ENCODE data around the gene ANKRD40.

Gene ANKRD40

DNA sequence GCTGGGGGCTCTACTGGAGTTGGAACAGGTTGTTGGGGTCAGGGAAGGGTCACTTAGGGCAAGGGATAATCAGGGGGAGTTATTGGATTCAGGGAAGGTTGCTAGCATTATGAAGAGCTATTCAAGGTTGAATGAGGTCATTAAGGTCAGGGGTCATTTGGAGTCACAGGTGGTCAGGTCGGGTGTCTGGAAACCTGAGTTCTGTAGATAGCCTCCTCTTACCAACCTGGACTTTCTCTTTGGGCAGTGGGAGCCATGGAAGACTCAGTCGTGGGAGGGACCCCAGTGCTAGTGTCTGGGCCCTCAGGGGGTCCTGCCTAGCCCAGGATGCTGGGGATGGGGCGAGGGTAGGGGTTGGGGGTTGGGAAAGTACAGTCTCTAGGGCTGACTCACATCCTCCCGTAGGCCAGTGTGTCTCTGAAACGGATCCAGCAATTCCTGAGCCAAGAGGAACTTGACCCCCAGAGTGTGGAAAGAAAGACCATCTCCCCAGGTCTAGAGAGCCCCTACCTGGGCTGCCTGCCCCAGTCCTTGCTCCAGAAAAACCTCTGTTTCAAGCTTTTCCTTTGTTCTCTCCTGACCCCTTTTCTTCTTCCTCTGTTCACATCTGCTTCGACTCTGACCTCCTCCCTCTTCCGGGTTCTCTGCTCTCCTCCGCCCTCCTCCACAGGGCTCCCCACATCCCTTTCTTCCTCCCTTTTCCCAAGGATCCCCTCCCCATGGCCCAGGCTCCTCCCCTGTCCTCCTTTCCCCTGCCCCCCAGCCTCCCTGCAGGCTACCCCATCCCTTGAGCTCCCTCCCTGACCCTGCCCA, 39.5 kb downstream of the ANKRD40 start:
- DNase-seq: peak; percentile 67

DNA sequence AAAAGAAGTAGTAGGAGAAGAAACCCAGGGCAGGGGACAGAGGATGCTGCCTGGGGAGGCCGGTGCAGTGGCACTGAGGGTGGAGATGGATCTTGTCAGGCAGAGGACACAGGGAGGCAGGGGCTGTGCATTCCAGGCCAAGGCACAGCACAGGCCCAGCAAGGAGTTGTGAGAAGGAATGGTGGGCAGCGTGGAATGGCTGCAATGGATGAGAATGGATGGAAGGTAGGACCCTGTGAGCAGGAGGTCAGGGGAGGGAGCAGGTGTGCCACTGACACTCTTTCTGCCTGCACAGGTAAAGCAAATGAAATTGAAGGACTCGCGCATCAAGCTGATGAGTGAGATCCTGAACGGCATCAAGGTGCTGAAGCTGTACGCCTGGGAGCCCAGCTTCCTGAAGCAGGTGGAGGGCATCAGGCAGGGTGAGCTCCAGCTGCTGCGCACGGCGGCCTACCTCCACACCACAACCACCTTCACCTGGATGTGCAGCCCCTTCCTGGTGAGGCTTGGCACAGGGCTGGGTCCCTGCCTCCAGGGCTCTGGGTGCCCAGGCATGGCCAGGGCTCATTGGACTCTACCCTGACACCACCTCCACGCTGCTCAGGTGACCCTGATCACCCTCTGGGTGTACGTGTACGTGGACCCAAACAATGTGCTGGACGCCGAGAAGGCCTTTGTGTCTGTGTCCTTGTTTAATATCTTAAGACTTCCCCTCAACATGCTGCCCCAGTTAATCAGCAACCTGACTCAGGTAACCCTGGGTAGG, 40.3 kb downstream of the ANKRD40 start:
- no peak for DNase-seq

DNA sequence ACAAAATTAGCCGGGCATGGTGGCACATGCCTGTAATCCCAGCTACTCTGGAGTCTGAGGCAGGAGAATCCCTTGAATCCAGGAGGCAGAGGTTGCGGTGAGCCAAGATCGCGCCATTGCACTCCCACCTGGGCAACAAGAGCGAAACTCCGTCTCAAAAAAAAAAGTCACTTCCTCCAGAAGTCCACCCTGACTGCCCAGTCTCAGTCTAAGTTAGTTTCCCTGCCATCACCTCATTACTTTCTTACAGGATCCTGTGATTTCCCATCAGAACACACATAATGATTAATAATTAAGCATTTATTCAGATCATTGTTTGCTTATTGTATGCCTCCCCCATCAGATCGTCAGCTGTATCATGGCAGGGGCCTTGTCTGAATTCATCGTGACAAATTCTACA, 41.4 kb downstream of the ANKRD40 start:
- DNase-seq: no peak

DNA sequence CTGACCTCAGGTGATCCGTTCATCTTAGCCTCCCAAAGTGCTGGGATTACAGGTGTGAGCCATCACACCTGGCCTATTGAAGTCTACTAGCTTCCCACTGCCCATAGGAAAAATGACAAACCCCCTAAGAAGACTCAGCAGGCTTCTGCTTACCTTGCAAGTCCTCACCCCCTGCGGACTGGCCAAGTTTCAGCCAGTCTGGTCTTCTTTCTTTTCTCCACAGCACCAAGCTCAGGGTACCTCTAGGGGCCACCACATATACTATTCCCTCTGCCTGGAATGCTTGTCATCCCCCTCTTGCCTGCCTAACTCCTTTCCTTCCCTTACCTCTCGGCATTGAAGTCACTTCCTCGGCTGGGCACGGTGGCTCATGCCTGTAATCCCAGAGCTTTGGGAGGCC, 41.9 kb downstream of the ANKRD40 start:
- no peak for DNase-seq

DNA sequence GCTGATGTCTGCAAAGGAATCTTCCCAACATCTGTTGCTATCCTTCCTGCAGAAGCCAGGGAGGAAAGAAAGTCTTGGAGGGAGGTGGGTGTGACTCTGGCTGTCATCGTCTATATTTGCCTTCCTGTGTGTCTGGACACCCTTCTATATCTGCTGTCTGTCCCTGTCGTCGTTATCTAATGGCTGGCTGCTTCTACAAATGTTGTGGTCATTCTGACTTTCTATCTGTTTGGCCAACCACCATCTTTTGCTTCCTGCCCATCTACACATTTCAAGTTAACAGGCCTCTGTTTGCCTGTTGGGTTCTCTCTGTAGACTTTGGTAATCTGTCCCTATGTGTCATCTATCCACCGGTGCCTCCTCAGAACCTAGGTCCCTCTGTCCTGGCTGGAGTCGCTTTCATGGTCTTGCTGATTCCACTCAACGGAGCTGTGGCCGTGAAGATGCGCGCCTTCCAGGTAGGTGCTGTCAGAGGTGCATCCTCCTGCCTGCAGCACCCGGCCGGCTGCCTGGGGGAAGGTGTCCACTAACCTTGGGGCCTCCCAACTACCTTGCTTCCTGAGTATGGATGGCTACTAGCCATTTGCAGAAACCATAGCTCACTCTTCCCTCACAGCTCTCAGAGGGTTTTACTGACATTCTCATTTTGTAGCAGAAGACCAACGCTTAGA, 42.8 kb downstream of the ANKRD40 start:
- no peak for DNase-seq

DNA sequence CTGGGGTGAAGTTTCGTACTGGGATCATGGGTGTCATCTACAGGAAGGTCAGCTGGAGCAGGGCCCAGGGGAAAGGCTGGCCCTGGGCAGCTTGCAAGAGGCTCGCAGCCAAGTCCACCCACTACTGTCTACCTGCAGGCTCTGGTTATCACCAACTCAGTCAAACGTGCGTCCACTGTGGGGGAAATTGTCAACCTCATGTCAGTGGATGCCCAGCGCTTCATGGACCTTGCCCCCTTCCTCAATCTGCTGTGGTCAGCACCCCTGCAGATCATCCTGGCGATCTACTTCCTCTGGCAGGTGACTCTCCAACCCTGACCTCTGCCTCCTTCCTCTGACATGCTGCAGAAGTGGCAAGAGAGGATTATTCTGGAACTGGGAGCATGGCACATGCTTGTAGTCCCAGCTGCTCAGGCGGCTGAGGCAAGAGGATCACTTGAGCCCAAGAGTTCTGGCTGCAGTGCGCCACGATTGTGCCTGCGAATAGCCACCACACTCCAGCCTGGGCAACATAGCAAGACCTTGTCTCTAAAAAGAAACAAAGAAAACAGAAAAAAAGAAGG, 43.8 kb downstream of the ANKRD40 start:
- DNase-seq: no peak

DNA sequence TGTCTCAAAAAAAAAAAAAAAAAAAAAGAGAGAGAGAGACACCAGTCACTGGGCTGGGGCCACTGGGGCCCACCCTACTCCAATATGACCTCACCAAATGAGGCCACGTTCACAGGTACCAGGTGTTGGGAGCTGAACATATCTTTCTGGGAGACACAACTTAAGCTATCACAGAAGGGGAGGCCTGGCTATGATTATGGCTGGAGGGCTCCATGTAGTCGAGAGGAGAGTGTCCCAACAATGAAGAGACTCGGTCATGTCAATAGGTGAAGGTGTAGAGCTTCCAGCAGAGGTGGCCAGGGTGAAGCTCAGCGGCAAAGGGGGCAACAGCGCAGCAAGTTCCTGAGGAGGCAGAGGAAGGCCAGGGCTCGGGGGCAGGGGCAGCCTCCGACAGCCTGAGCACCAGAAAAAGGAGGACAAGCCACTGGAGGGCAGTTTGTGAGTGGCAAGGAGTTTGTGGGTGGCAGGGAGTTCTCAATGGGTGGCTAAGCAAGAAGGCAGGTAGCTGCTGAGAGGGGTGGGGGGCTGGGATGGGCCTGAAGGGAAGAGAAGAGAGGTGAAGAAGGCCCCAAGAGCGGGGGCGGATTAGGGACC, 45.0 kb downstream of the ANKRD40 start:
- no peak for DNase-seq

DNA sequence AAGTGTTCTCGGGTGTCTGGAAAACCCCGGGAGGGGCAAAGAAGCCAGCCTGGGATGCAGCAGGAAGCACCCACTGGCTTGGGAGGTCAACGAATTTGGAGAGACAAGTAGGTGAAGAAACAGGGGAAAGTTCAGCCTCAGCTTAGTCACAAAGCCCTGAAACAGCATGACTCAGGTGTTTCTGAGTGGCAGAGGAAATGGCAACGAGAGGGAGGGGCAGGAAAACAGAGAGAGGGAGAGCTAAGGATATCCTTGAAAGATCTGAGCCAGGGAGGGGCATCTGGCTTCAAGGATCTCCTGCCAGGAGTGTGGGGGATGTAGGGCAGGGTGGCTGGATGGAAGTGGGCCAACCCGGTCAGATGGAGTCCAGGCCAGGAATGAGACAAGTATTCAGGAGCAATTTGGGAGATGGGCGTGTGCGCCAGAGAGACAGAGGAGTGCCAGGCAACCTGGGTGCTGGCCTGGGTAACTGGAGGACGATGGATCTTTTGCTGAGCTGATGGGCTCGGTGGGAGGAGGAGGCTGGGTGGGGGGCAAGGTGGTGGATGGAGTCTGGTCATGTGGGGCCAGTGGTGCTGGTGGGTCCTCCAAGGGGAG, 45.8 kb downstream of the ANKRD40 start:
- DNase-seq: peak; percentile 85

DNA sequence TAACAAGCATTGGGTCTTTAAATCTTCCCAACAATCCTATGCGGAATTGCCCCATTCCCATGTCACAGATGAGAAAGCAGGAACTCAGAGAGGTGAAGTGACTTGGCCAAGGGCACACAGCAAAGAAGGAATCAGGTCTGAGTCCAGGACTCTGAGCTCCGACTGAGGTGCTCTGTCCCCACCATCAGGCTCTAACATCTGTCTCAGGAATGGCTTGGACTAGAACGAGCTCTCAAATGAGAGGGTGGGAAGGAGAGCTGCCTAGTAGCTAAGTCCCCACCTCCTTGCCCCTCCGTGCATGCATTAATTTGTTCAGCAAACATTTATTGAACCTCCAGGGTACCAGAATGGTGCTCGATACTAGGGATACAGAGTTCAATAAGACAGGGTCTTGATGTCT, 46.4 kb downstream of the ANKRD40 start:
- no peak for DNase-seq

DNA sequence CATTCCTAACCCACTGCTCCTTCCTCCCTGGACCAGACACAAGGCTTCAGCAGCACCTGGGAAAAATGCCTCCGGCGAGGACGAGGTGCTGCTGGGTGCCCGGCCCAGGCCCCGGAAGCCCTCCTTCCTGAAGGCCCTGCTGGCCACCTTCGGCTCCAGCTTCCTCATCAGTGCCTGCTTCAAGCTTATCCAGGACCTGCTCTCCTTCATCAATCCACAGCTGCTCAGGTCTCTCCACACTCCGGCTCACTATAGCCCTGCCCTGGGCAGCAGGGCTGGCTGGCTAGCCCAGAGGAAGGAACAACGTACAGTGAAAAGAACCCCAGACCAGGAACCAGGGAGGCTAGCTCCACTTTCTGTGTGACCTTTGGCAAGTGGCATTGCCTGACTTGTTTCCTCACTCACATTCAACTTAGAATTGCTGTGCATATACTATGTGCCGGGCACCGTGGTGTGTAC, 46.8 kb downstream of the ANKRD40 start:
- no peak for DNase-seq

DNA sequence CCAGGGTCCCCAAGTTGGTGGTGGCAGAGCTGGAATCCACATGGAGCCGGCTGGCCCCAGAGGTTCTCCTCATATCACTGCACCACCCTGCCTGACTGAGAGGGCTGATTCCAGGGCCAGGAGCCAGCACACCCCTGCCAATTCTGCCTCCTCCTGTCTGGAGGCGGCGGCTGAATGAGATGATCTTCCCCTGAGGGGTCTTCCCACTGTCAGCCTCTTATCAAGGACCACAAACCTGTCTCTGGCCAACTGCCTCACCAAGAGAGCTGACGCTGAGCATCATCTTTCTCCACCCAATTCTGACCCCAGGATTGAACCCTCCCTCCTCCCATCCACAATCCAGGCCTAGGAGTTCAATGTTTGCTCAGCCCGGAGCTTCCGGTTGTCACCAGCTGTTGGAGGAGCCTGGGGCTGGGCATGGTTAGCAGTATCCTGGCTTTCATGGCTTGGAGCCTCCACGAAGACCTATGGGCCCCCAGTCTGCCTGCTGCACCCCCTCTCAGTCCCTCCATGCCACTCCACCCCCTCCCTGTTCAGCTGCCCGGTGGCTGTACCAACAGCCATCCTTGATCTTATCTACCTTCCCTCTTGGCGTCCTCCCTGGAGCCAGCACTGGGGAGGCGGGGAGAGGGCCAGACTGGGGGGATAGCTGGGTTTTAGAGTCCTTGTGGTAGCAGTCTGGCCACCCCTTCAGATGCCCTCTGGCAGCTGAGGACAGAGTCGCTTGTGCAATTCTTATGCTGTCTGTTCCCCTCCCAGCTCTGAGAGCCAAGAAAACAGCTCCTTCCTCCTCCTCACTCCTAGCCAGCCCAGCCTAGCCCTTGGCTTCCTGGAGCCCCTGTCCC, 47.5 kb downstream of the ANKRD40 start:
- DNase-seq: peak; percentile 25

DNA sequence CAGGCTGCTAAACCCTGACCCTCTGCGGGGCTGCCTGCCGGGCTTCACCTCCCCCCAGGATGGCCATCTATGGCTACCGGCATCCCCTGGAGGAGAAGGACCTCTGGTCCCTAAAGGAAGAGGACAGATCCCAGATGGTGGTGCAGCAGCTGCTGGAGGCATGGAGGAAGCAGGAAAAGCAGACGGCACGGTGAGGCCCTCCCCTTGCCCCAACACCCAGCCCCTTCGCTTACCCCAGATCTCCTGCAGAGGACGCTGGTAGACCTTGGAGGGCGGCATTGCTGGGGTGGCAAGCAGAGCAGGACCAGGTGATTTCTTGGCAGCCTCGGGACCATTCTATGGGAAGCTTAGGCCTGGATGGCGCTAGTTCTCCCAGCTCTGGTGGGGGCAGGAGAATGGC, 48.5 kb downstream of the ANKRD40 start:
- DNase-seq: no peak

DNA sequence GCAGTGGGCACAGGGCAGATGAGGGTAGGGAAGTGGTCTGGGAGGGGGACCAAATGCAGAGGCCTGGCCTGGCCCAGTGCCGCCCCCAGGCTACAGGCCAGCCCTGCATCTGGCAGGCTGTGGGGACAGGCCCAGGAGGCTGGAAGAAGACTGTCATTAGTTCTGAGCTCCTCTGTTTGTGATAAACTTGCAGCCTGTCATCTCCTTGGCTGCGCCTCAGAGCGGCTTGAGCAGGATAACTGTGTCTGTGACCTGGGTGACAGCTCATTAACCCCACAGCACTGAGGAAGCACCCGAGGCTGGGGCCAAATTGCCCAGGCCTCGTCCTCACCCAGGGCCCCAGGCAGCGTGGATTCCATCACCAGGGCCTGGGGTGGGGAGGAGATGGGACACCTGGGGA, 49.1 kb downstream of the ANKRD40 start:
- DNase-seq: no peak

DNA sequence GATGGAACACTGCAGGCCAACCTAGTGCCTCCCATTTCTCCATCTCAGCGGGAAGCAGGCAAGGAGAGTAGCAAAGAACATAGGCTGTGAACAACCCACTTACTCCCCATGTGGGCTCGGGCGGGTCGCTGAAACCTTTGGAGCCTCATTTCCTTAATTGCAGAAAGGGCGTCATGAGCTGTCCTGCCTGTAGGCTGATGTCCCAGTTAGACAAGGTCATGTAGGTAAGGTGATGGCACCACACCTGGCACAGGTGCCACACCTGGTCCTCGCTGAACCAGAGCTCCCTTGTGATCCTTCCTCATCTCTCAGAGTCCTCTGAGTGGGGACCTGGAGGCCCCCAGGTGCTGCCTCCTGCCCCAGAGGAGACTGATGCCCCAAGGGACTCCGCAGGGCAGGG, 50.1 kb downstream of the ANKRD40 start:
- DNase-seq: no peak

DNA sequence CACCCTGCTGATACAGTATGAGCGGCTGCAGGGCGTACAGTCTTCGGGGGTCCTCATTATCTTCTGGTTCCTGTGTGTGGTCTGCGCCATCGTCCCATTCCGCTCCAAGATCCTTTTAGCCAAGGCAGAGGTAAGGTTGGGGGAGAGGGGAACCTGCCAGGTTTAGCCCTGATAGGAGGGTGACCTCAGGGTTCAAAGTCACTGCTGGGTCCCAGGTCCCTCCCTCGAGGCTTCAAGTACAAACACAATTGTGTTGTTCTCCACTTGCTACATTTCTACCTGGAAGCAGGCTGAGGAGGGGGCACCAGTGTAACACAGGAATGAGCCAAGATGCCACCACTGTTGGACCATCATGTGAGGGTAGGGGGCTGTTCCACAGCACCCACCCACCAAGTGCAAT, 50.7 kb downstream of the ANKRD40 start:
- no peak for DNase-seq

DNA sequence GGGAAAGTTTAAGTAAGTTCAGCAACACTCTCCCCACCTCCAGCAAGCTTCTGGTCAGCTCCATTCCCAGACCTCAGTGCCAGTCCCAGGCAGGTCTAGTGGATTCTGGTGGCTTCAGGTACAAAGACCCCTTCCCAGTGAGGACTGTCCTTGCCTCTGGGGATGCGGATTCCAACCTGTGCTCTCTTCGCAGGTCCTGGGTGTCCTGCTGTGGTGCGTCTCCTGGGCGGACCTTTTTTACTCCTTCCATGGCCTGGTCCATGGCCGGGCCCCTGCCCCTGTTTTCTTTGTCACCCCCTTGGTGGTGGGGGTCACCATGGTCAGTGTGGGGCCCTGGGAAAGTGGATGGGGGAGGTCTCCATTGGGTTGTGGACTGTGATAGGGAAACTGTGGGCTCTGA, 51.2 kb downstream of the ANKRD40 start:
- no peak for DNase-seq

DNA sequence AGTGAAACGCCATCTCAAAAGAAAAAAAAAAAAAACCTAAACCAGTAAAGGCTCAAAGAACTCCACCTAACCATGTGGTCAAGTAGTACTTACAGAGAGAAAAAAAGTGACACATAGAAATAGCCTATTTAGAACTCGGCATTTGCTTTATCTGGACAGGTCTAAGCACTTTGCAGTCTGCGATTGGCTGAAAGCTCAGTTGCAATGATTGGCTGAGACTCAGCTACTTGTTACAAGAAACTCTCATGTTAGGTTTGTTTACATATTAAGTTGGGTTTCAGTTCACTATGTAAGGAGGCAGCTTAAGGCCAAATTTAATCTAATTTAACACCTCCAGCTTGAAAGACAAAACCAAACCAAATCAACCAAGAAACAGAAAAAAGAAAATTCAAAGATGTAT, 54.0 kb downstream of the ANKRD40 start:
- no peak for DNase-seq

DNA sequence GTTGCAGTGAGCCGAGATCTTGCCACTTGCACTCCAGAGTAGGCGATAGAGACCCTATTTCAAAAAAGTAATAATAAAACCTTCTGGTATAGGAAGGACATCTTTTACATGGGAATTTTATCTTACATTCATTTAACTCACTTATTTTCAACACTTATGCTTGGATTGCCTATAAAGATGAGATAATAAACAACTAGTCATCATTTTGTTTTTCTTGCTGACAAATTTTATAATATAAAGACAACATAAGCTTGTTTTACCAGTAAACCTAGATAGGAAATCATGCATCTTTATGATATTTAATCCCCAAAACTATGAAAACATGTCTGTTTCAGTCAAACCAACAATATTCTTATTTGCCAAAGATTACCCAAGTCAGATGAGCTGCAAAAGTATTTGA, 56.1 kb downstream of the ANKRD40 start:
- no peak for DNase-seq

DNA sequence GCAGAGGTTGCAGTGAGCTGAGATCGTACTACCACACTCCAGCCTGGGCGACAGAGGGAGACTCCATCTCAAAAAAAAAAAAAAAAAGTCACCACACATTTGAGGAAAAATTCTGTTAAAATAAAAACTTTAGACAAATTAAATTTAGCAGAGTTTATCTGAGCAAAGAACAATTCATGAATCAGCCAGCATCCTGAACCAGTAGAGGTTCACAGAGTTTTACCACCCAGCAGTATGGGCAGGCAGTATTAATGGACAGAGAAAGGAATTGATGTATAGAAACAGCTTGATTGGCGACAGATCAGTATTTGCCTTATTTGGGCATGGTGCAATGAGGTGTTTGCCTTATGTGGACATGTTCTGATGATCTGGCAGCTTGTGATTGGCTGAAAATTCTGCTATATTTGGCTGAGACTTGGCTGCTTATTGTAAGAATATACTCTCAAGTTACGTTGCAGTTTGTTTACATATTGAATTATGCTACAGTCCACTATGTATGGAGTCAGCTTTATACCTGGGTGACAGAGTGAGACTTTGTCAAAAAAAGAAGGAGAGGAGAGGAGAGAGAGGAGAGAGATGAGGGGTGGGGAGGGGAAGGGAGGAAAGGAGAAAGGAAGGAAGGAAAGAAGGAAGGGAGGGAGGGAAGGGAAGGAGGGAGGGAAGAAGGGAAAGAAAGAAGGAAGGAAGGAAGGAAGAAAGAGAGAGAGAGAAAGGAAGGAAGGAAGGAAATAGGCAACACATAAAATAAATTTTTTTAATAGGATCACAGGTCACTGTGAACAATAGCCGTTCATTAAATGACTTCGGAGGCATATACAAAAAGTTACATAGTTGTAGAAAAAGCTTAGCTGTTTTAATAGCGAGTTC, 58.4 kb downstream of the ANKRD40 start:
- DNase-seq: peak; percentile 26

DNA sequence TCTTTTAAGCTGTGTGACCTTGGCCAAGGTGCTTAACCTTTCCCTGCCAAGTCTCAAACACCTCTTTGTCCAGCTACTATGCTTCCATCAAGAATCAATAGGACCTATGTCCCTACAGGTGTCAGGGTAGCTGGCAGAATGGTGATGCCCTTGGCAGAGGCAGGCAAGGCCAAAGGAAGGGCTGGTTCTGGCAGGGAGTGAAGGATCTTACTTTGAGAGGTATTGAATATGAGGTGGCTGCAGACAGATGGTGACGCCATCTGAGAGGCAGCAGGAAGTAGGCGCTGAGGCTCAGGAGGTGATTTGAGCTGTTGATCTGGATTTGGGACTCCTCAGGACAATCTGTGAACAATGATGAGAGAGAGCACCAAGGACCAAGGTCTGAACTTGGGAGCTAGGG, 60.5 kb downstream of the ANKRD40 start:
- DNase-seq: no peak
